RWPE2 (cell line): ENCODE data around the gene INSC.

ENCODE experiments used
- ATAC-seq: fragments of 200-7000 bp; cut with Tn5 transposase; 3 replicates; pipeline ENCODE4 v1.9.1; 2021; ENCODE audit warnings: low read depth
- DNase-seq: peaks from one replicate; pipeline ENCODE4 v3.0.0-alpha.2; 2020; ENCODE audit warnings: low spot score
- H3K27ac ChIP-seq: fragments of 450-650 bp; 2 replicates; pipeline ENCODE4 v1.5.1; 2017; ENCODE audit warnings: mild to moderate bottlenecking; ENCODE audit not compliant: poor library complexity, severe bottlenecking
- H3K27me3 ChIP-seq: fragments of 250-450 bp; sonication (Bioruptor Pico); 2 replicates; pipeline ENCODE4 v1.5.1; 2021; ENCODE audit warnings: mild to moderate bottlenecking, moderate library complexity; ENCODE audit not compliant: insufficient read depth, poor library complexity, severe bottlenecking
- H3K36me3 ChIP-seq: fragments of 250-450 bp; sonication (Bioruptor Pico); 2 replicates; pipeline ENCODE4 v1.5.1; 2020; ENCODE audit warnings: low read depth, mild to moderate bottlenecking, moderate library complexity
- H3K4me1 ChIP-seq: fragments of 250-450 bp; sonication (Bioruptor Pico); 2 replicates; pipeline ENCODE4 v1.5.1; 2021; ENCODE audit warnings: mild to moderate bottlenecking, moderate library complexity; ENCODE audit not compliant: insufficient read depth, poor library complexity, severe bottlenecking
- H3K4me3 ChIP-seq: fragments of 250-450 bp; sonication (Bioruptor Pico); 2 replicates; pipeline ENCODE4 v1.5.1; 2021; ENCODE audit warnings: mild to moderate bottlenecking, moderate library complexity; ENCODE audit not compliant: severe bottlenecking
- H3K9me3 ChIP-seq: fragments of 250-450 bp; sonication (Bioruptor Pico); 2 replicates; pipeline ENCODE4 v1.5.1; 2021; ENCODE audit warnings: mild to moderate bottlenecking, moderate library complexity; ENCODE audit not compliant: severe bottlenecking
- CTCF ChIP-seq: fragments of 450-650 bp; IDR thresholded peaks from one replicate; pipeline ENCODE4 v1.5.1; 2017; ENCODE audit warnings: mild to moderate bottlenecking, moderate library complexity; ENCODE audit not compliant: poor library complexity, severe bottlenecking

The INSC gene

GRCh38 chr11:15091625-15092024 lies 23.1 kb upstream of the INSC start:
- ATAC-seq (no peak), DNase-seq (no peak)
- Histone ChIP-seq H3K27me3 (peaks cover 5% of the 10 kb centered on the region), H3K4me1 (peaks cover 9% of the 10 kb centered on the region), H3K4me3 (no peak overlapping the region), H3K9me3 (no peaks in the 10 kb centered on the region), H3K27ac (no peak overlapping the region), H3K36me3 (no peaks in the 10 kb centered on the region)
- no peak for TF ChIP-seq CTCF

- Histone ChIP-seq H3K4me1 (peaks cover 9% of the 10 kb centered on the region), H3K27me3 (peaks cover 5% of the 10 kb centered on the region), H3K9me3 (no peaks in the 10 kb centered on the region), H3K4me3 (no peak overlapping the region), H3K27ac (no peak overlapping the region), H3K36me3 (no peaks in the 10 kb centered on the region)
- ATAC-seq (no peak), DNase-seq (no peak)
- TF ChIP-seq CTCF = no peak
Observed at GRCh38 chr11:15093432-15093831, 21.3 kb upstream of the INSC start.

- H3K4me1 ChIP-seq = peaks cover 9% of the 10 kb centered on the region
- H3K4me3 ChIP-seq = no peak overlapping the region
- no peak overlapping the region for H3K27ac ChIP-seq
- no peaks in the 10 kb centered on the region for H3K9me3 ChIP-seq
- DNase-seq (no peak), ATAC-seq (peak; percentile 87)
- H3K36me3 ChIP-seq = no peaks in the 10 kb centered on the region
- H3K27me3 ChIP-seq = no peaks in the 10 kb centered on the region
- TF ChIP-seq CTCF = no peak
Observed at GRCh38 chr11:15095736-15096228, 18.9 kb upstream of the INSC start.

GRCh38 chr11:15097411-15097810 lies 17.3 kb upstream of the INSC start:
- peaks cover 9% of the 10 kb centered on the region for H3K4me1 ChIP-seq
- H3K9me3 ChIP-seq = no peaks in the 10 kb centered on the region
- H3K27ac ChIP-seq = no peak overlapping the region
- no peaks in the 10 kb centered on the region for H3K27me3 ChIP-seq
- DNase-seq (no peak), ATAC-seq (no peak)
- no peak overlapping the region for H3K4me3 ChIP-seq
- H3K36me3 ChIP-seq = no peaks in the 10 kb centered on the region
- TF ChIP-seq CTCF = no peak

GRCh38 chr11:15099267-15099666 lies 15.5 kb upstream of the INSC start:
- H3K4me3 ChIP-seq = no peak overlapping the region
- no peaks in the 10 kb centered on the region for H3K36me3 ChIP-seq
- H3K4me1 ChIP-seq = peaks cover 9% of the 10 kb centered on the region
- DNase-seq (no peak), ATAC-seq (no peak)
- no peaks in the 10 kb centered on the region for H3K9me3 ChIP-seq
- no peak overlapping the region for H3K27ac ChIP-seq
- H3K27me3 ChIP-seq = no peaks in the 10 kb centered on the region
- no peak for TF ChIP-seq CTCF
